CD4-positive, CD25-positive, alpha-beta regulatory T cell (primary cell): ENCODE results near the gene HHIPL1. TPM values are rescaled to one million over a fixed set of nuclear protein-coding genes. Genes with fewer than 3 reads are reported as not detected.

Experiments
- ATAC-seq, 2 donors: fragments of 150-1000 bp; cut with Tn5 transposase; one replicate each; pipeline ENCODE4 v1.10.0; 2021; ENCODE audit warnings: low read depth in 2 of 2, moderate number of reproducible peaks in 2 of 2, moderate library complexity in 1 of 2
- DNase-seq, 3 donors: peaks; one replicate each; pipeline versions ENCODE4 v3.0.0 to v3.0.0-alpha.2; 2012 to 2022; ENCODE audit warnings: mixed read lengths in 1 of 3
- H3K27ac ChIP-seq: one replicate; pipeline ENCODE4 v1.7.0; 2013; ENCODE audit warnings: mild to moderate bottlenecking, low read length; ENCODE audit not compliant: insufficient read depth, poor library complexity, severe bottlenecking
- H3K27me3 ChIP-seq: one replicate; pipeline ENCODE4 v1.7.0; 2013; ENCODE audit warnings: low read length; ENCODE audit not compliant: control insufficient read depth, insufficient read depth
- H3K36me3 ChIP-seq: one replicate; pipeline ENCODE4 v1.7.0; 2013; ENCODE audit warnings: mild to moderate bottlenecking, low read length, moderate library complexity; ENCODE audit not compliant: control insufficient read depth, insufficient read depth
- H3K4me1 ChIP-seq: 2 replicates; pipeline ENCODE4 v1.7.0; 2013; ENCODE audit warnings: mild to moderate bottlenecking, low read length; ENCODE audit not compliant: insufficient read depth, control insufficient read depth, poor library complexity, severe bottlenecking
- H3K4me3 ChIP-seq: one replicate; pipeline ENCODE4 v1.7.0; 2013; ENCODE audit warnings: low read depth, mild to moderate bottlenecking, low read length, moderate library complexity
- H3K9me3 ChIP-seq, 2 experiments: 1 replicate in 1 of 2; 2 replicates in 1 of 2; pipeline ENCODE4 v1.7.0; 2013; ENCODE audit warnings: low read length in 2 of 2, mild to moderate bottlenecking in 1 of 2, moderate library complexity in 1 of 2; ENCODE audit not compliant: control insufficient read depth in 2 of 2
- H3K27ac Mint-ChIP-seq, 3 donors: one replicate each; pipeline ENCODE4 v1.8.0; 2020 to 2022; ENCODE audit warnings: mild to moderate bottlenecking in 3 of 3, mixed read lengths in 3 of 3, moderate library complexity in 2 of 3
- H3K27me3 Mint-ChIP-seq: one replicate; pipeline ENCODE4 v1.8.0; 2022; ENCODE audit warnings: mild to moderate bottlenecking, mixed read lengths
- H3K36me3 Mint-ChIP-seq: one replicate; pipeline ENCODE4 v1.8.0; 2020; ENCODE audit warnings: mixed read lengths
- H3K4me1 Mint-ChIP-seq, 4 donors: one replicate each; pipeline ENCODE4 v1.8.0; 2020 to 2022; ENCODE audit warnings: mixed read lengths in 4 of 4, mild to moderate bottlenecking in 1 of 4
- H3K4me3 Mint-ChIP-seq, 4 donors: one replicate each; pipeline ENCODE4 v1.8.0; 2020 to 2022; ENCODE audit warnings: mild to moderate bottlenecking in 4 of 4, mixed read lengths in 4 of 4, moderate library complexity in 3 of 4
- H3K9me3 Mint-ChIP-seq, 7 donors: one replicate each; pipeline ENCODE4 v1.8.0; 2020 to 2022; ENCODE audit warnings: mixed read lengths in 7 of 7, mild to moderate bottlenecking in 3 of 7, moderate library complexity in 2 of 7
- polyA plus RNA-seq, 4 donors: library from polyadenylated mRNA; unstranded; fragments of 300-500 nt; fragmentation: Illumina TruSeq; gene quantifications; one replicate each; pipeline ENCODE4 v1.2.3, GENCODE V29; 2021
- total RNA-seq: library from RNA; stranded (reverse); gene quantifications from one replicate; pipeline ENCODE4 v1.2.3, GENCODE V29; 2022

Gene HHIPL1
- total and polyA plus RNA-seq, 5 donors from 2014 or later: 0.23 TPM; not detected in 4

DNA sequence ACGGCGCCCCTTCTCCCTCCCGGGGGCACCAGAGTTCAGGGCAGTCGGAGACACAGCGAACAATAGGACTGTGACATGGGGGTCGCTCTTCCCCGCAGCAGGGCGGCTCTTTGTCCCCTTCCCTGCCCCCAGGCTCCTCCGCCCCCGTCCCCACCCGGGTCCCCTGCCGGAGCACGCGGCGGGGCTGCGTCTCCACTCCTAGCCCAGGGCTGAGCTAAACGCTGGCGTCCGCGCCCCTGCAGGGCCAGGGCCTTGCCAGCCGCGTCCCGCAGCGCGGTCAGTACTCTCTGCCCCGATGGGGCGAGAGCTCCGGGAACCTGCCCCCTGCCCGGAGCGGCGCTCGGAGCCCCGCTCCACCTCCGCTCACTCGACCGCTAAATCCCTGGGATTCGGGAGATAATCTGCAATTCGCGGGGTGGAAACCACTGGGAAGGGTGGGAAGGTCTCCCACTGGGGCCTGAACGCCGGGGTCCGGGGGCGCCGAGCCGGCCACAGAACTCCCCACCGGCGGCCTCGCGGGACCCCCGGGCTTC lies 40.1 kb upstream of the HHIPL1 start:
- no peaks in the 10 kb centered on the region for H3K36me3 ChIP-seq
- Mint-ChIP-seq H3K9me3 (no peaks in the 10 kb centered on the region), H3K36me3 (no peaks in the 10 kb centered on the region), H3K4me1 (peaks cover 5 to 44% (median 14%) of the 10 kb centered on the region in 4 donors), H3K27ac (peak overlapping the region in 2 of 3 donors; percentile 94 to 97), H3K27me3 (peaks cover 19% of the 10 kb centered on the region), H3K4me3 (peak overlapping the region; percentile 60 to 92 (median 87))
- H3K27me3 ChIP-seq: no peaks in the 10 kb centered on the region
- H3K27ac ChIP-seq: peak overlapping the region; percentile 76
- H3K9me3 ChIP-seq: no peaks in the 10 kb centered on the region
- peak overlapping the region; percentile 51 for H3K4me3 ChIP-seq
- ATAC-seq (peak; percentile 6 to 9), DNase-seq (peak in 1 of 3 donors; percentile 51)
- peaks cover 28% of the 10 kb centered on the region for H3K4me1 ChIP-seq

DNA sequence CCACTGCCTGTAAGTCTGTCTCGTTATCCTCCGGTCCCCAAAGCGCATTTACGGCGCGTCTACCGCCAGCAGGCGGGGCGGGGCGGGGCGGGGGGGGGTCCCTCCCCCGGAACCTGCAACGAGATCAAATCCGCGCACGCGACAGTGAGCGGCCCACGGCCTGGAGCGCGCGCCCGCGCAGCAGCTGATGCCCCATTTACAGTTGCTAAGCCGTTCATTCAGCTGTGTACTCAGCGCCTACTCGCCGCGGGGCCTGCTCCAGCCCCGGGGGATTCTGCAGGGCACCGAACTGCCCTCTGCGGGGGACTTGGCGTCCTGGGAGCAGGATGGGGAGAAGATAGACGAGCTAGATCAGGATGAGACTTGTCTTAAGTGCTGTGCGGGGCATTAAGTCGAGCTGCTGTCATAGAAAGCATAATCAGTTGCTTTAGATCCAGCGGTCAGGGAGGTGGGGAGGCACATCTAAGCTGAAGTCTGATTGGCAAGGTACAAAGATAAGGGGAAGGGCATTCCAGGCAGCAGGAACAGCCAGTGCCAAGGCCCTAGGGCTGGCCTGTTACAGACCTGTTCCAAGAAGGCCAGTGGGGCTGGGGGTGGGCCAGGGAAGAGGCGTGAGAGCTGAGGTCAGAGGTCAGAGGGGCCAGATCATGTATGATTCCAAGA lies 39.5 kb upstream of the HHIPL1 start:
- H3K4me1 ChIP-seq: peaks cover 28% of the 10 kb centered on the region
- Mint-ChIP-seq H3K27ac (peak overlapping the region; percentile 94 to 97 (median 95)), H3K27me3 (peaks cover 17% of the 10 kb centered on the region), H3K9me3 (no peaks in the 10 kb centered on the region), H3K36me3 (no peaks in the 10 kb centered on the region), H3K4me1 (peaks cover 5 to 39% (median 11%) of the 10 kb centered on the region in 4 donors), H3K4me3 (peak overlapping the region; percentile 60 to 92 (median 87))
- H3K27ac ChIP-seq: peak overlapping the region; percentile 76
- no peaks in the 10 kb centered on the region for H3K36me3 ChIP-seq
- H3K4me3 ChIP-seq: peak overlapping the region; percentile 75
- peak; percentile 75 to 89 (median 80) for DNase-seq
- peak; percentile 22 to 23 for ATAC-seq
- H3K27me3 ChIP-seq: no peaks in the 10 kb centered on the region
- no peaks in the 10 kb centered on the region for H3K9me3 ChIP-seq

- Histone ChIP-seq H3K4me3 (no peak overlapping the region), H3K9me3 (no peaks in the 10 kb centered on the region), H3K36me3 (no peaks in the 10 kb centered on the region), H3K27ac (no peak overlapping the region), H3K4me1 (peaks cover 25% of the 10 kb centered on the region), H3K27me3 (no peaks in the 10 kb centered on the region)
- H3K36me3 Mint-ChIP-seq: no peaks in the 10 kb centered on the region
- H3K27me3 Mint-ChIP-seq: peaks cover 16% of the 10 kb centered on the region
- H3K4me1 Mint-ChIP-seq: peaks cover 5 to 31% (median 10%) of the 10 kb centered on the region in 4 donors
- H3K4me3 Mint-ChIP-seq: peak overlapping the region in 2 of 4 donors; percentile 39 to 87
- H3K9me3 Mint-ChIP-seq: no peaks in the 10 kb centered on the region
- ATAC-seq (no peak), DNase-seq (no peak)
- H3K27ac Mint-ChIP-seq: peak overlapping the region in 1 of 3 donors; percentile 94
Measured at GRCh38 chr14:99606359-99606758, 38.6 kb upstream of the HHIPL1 start.

- DNase-seq (no peak), ATAC-seq (no peak)
- Mint-ChIP-seq H3K4me1 (peaks cover 0 to 15% (median 5%) of the 10 kb centered on the region in 4 donors), H3K36me3 (no peaks in the 10 kb centered on the region), H3K27me3 (peaks cover 19% of the 10 kb centered on the region), H3K27ac (peak overlapping the region in 1 of 3 donors; percentile 72), H3K9me3 (no peaks in the 10 kb centered on the region), H3K4me3 (no peak overlapping the region)
- H3K4me1 ChIP-seq: peaks cover 9% of the 10 kb centered on the region
- H3K27ac ChIP-seq: no peak overlapping the region
- H3K9me3 ChIP-seq: no peaks in the 10 kb centered on the region
- H3K4me3 ChIP-seq: no peak overlapping the region
- no peaks in the 10 kb centered on the region for H3K36me3 ChIP-seq
- H3K27me3 ChIP-seq: no peaks in the 10 kb centered on the region
Measured at GRCh38 chr14:99608591-99608990, 36.3 kb upstream of the HHIPL1 start.

GRCh38 chr14:99609245-99610170 lies 35.4 kb upstream of the HHIPL1 start:
- no peaks in the 10 kb centered on the region for H3K27me3 ChIP-seq
- H3K9me3 ChIP-seq: no peaks in the 10 kb centered on the region
- peak overlapping the region in 1 of 4 donors; percentile 51 for H3K4me3 Mint-ChIP-seq
- no peak overlapping the region for H3K4me3 ChIP-seq
- H3K4me1 Mint-ChIP-seq: peaks cover 0 to 15% (median 5%) of the 10 kb centered on the region in 4 donors
- peak overlapping the region in 2 of 3 donors; percentile 72 to 73 for H3K27ac Mint-ChIP-seq
- no peaks in the 10 kb centered on the region for H3K36me3 Mint-ChIP-seq
- ATAC-seq (no peak), DNase-seq (no peak)
- no peaks in the 10 kb centered on the region for H3K36me3 ChIP-seq
- peaks cover 19% of the 10 kb centered on the region for H3K27me3 Mint-ChIP-seq
- no peak overlapping the region for H3K27ac ChIP-seq
- peaks cover 9% of the 10 kb centered on the region for H3K4me1 ChIP-seq
- H3K9me3 Mint-ChIP-seq: no peaks in the 10 kb centered on the region

- Mint-ChIP-seq H3K36me3 (no peaks in the 10 kb centered on the region), H3K4me3 (no peak overlapping the region), H3K27me3 (peaks cover 21% of the 10 kb centered on the region), H3K9me3 (no peaks in the 10 kb centered on the region), H3K4me1 (peaks cover 0 to 8% (median 0%) of the 10 kb centered on the region in 4 donors), H3K27ac (no peak overlapping the region)
- H3K4me3 ChIP-seq: no peak overlapping the region
- H3K9me3 ChIP-seq: no peaks in the 10 kb centered on the region
- no peaks in the 10 kb centered on the region for H3K36me3 ChIP-seq
- DNase-seq (no peak), ATAC-seq (no peak)
- no peak overlapping the region for H3K27ac ChIP-seq
- peaks cover 4% of the 10 kb centered on the region for H3K27me3 ChIP-seq
- H3K4me1 ChIP-seq: no peaks in the 10 kb centered on the region
Measured at GRCh38 chr14:99611646-99612045, 33.3 kb upstream of the HHIPL1 start.

GRCh38 chr14:99612071-99612737 lies 32.7 kb upstream of the HHIPL1 start:
- no peak overlapping the region for H3K4me3 ChIP-seq
- H3K36me3 ChIP-seq: no peaks in the 10 kb centered on the region
- Mint-ChIP-seq H3K9me3 (no peaks in the 10 kb centered on the region), H3K4me1 (peaks cover 0 to 10% (median 0%) of the 10 kb centered on the region in 4 donors), H3K36me3 (no peaks in the 10 kb centered on the region), H3K27ac (no peak overlapping the region), H3K4me3 (no peak overlapping the region), H3K27me3 (peaks cover 27% of the 10 kb centered on the region)
- H3K4me1 ChIP-seq: no peaks in the 10 kb centered on the region
- H3K9me3 ChIP-seq: no peaks in the 10 kb centered on the region
- no peak for ATAC-seq
- no peak overlapping the region for H3K27ac ChIP-seq
- DNase-seq: no peak
- peaks cover 4% of the 10 kb centered on the region for H3K27me3 ChIP-seq
